22Rv1 (cell line): ENCODE measurements around the gene KCNAB1.

Source experiments
- ZFX ChIP-seq: fragments of 450-650 bp; IDR thresholded peaks from 2 replicates; pipeline ENCODE4 v1.6.1; 2017; ENCODE audit warnings: antibody characterized with exemption, borderline replicate concordance
- TF ChIP-seq, protein P1 (sequence below): fragments of 450-650 bp; IDR thresholded peaks from 2 replicates; pipeline ENCODE4 v1.5.1; 2017; ENCODE audit warnings: mild to moderate bottlenecking

DNA sequence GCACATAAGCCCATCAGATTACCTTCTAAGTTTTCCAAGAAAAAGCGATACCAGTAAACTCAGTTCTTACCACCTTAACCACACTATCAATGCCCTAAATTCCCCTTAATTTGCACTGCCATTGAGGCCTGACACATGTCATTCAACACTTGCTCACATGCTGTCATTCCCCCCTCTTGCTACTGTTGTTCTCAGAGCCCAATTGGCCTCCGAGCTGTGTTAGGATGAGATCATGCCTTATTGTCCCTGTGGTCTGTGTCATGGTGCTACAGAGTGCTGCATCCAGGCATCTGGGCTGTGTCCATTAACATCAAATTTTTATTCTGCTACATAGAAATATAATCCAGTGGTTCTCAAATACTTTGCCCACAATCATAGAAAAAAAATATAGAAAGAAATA lies 221.0 kb downstream of the KCNAB1 start:
- TF ChIP-seq, protein P1, sequence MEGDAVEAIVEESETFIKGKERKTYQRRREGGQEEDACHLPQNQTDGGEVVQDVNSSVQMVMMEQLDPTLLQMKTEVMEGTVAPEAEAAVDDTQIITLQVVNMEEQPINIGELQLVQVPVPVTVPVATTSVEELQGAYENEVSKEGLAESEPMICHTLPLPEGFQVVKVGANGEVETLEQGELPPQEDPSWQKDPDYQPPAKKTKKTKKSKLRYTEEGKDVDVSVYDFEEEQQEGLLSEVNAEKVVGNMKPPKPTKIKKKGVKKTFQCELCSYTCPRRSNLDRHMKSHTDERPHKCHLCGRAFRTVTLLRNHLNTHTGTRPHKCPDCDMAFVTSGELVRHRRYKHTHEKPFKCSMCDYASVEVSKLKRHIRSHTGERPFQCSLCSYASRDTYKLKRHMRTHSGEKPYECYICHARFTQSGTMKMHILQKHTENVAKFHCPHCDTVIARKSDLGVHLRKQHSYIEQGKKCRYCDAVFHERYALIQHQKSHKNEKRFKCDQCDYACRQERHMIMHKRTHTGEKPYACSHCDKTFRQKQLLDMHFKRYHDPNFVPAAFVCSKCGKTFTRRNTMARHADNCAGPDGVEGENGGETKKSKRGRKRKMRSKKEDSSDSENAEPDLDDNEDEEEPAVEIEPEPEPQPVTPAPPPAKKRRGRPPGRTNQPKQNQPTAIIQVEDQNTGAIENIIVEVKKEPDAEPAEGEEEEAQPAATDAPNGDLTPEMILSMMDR, result no peak
- TF ChIP-seq ZFX, result no peak
